Omental fat pad (tissue), 4 donors: Measurements from ENCODE around the gene SHH. TPM values are rescaled to one million over a fixed set of nuclear protein-coding genes. Genes with fewer than 3 reads are reported as not detected.

Source experiments
- ATAC-seq: fragments of 150-250 bp; one replicate; pipeline ENCODE4 v1.9.1; 2016; ENCODE audit warnings: mild to moderate bottlenecking, moderate library complexity; ENCODE audit not compliant: low FRiP score
- DNase-seq: peaks from one replicate; pipeline ENCODE4 v3.0.0-alpha.2; 2019; ENCODE audit warnings: low spot score
- total RNA-seq, 4 donors: library from RNA; depleted of rRNA; stranded (reverse); fragments of >200 nt; gene quantifications; one replicate each; pipeline ENCODE4 v1.1.0, GENCODE V29; 2016
- TF ChIP-seq, protein P1 (sequence below), 3 donors: fragments of 450-650 bp; IDR thresholded peaks; one replicate each; pipeline ENCODE4 v1.5.1; 2016 to 2017; ENCODE audit warnings: antibody characterized with exemption in 3 of 3, mild to moderate bottlenecking in 3 of 3, moderate library complexity in 2 of 3

Gene SHH
- total RNA-seq, 4 donors from 2014 or later = not detected

DNA sequence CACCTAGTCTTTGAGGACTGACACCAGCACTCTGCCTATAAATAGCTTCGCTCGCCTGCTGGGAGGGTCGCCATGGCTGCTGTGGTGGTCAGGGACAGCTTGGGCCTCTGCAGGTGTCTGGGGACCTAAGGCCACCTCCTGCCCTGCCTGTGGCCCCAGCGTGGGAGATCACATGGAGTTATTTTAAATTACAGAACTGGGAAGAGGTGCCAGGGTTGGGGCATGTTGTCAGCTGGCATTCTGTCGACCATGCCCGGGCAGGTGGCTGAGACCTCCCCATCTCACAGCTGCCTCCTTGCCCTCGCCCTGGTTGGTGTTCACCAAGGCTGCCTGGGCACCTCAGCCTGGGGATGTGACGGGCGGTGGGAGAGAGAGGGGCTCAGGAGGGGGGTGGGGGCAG is 18.1 kb downstream of the SHH start:
- TF ChIP-seq, protein P1, sequence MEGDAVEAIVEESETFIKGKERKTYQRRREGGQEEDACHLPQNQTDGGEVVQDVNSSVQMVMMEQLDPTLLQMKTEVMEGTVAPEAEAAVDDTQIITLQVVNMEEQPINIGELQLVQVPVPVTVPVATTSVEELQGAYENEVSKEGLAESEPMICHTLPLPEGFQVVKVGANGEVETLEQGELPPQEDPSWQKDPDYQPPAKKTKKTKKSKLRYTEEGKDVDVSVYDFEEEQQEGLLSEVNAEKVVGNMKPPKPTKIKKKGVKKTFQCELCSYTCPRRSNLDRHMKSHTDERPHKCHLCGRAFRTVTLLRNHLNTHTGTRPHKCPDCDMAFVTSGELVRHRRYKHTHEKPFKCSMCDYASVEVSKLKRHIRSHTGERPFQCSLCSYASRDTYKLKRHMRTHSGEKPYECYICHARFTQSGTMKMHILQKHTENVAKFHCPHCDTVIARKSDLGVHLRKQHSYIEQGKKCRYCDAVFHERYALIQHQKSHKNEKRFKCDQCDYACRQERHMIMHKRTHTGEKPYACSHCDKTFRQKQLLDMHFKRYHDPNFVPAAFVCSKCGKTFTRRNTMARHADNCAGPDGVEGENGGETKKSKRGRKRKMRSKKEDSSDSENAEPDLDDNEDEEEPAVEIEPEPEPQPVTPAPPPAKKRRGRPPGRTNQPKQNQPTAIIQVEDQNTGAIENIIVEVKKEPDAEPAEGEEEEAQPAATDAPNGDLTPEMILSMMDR (IDR thresholded peaks at IDR 0.05) = no peak
- ATAC-seq = no peak
- no peak for DNase-seq

DNA sequence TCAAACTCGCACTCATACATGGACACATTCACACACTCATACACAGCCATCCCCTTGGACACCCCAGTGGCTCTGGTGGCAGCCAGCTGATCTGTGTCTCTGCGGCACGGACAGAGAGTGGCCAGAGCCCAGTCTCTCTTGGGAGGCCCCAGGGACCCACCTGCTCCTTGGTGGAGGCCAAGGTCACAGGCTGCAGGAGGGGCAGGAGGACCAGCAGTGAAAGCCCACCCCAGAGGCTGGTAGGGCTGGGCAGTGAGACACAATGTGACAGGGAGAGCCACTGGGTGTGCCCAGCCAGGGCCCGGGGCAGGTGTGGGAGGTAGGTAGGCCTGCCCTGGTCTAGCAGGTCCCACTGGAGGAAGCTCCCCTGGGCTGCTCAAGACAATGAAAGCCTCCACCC is 18.5 kb downstream of the SHH start:
- no peak for ATAC-seq

DNA sequence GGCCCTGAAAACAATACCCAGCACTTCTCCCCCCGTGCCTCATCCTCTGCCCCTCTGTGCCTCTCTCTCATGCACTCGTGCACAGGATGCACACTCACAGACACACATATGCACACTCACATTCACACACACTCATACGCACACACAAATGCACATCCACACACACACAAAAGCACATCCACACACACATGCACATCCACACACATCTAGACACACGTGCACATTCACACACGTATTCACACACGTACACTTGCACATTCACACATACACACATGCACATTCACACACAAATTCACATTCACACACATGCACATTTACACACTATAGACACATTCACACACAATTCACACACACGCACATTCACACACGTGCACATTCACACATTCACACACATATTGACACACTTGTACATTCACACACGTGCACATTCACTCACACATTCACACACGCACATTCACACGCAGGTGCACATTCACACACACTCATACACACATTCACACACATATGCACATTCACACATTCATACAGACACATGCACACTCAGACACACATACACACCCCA is 19.2 kb downstream of the SHH start:
- no peak for DNase-seq
- TF ChIP-seq, protein P1 (IDR thresholded peaks at IDR 0.05) = no peak
- ATAC-seq = no peak

More for the DNA sequence above, 18.5 kb downstream of the SHH start:
- no peak for DNase-seq
- TF ChIP-seq, protein P1 (IDR thresholded peaks at IDR 0.05) = no peak

DNA sequence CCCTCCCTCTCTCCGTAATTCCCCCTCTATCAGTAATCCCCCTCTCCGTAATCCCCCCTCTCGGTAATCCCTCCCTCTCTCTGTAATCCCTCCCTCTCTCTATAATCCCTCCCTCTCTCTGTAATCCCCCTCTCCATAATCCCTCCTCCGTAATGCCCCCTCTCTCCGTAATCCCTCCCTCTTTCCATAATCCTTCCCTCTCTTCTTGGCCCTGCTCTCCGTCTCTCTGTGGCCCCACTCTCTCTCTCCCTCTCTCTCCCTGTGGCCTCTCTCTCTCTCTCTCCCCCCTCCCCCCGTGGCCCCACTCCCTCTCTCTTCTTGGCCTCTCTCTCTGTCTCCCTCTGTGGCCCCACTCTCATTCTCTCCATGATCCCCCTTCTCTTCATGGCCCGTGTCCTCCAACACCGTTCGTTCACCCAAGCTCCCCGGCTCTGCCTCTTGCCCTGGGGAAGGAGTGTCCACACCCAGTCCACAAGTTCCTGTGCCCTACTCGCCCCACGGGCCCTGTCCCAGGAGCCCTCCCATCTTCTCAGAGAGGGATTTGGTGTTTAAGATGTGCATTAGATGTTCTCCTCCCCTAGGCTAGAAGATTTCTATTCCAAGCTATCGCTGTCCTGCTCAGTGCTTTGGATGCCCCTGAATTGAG is 19.8 kb downstream of the SHH start:
- TF ChIP-seq, protein P1 (IDR thresholded peaks at IDR 0.05) = no peak
- no peak for ATAC-seq
- DNase-seq = no peak

DNA sequence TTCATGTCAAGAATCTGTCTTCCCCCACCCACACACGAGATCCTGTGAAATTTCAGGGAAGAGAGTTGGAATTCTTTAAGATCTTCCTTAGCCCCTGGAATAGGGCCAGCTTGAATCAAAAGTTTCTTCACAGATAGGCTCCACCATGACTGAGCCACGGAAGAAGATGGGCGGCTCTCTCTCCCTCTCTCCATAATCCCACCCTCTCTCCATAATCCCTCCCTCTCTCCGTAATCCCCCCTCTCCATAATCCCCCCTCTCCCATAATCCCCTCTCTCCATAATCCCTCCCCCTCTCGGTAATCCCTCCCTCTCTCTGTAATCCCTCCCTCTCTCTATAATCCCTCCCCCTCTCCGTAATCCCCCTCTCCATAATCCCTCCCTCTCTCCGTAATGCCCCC is 20.4 kb downstream of the SHH start:
- ATAC-seq = no peak
- TF ChIP-seq, protein P1 (IDR thresholded peaks at IDR 0.05) = no peak
- DNase-seq = no peak

DNA sequence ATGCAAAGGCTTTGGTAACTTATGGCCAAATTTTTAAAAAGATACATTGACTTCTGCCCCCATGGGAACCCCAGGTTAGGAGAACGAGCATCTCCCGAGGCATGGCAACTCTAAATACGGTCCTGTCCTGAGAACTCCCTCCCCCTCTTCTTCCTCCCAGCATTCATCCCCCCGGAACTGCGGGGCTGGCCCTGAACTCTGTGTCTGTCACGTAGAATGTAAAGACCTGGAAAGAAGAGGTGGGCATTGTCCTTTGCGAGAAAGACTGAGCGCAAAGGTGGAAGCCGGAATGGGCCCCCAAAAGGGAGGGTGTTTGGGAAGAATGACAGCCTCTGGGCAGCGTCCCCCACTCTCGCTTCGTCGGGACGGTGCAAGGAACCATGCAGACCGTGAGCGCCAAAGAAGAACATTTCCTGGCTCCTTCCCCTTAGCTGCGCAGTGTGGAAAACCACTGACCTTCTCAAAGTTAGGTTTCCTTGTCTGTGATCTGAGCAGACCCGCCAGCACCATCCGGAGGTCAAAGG is 21.0 kb downstream of the SHH start:
- TF ChIP-seq, protein P1 (IDR thresholded peaks at IDR 0.05) = no peak
- DNase-seq (no peak), ATAC-seq (no peak)

DNA sequence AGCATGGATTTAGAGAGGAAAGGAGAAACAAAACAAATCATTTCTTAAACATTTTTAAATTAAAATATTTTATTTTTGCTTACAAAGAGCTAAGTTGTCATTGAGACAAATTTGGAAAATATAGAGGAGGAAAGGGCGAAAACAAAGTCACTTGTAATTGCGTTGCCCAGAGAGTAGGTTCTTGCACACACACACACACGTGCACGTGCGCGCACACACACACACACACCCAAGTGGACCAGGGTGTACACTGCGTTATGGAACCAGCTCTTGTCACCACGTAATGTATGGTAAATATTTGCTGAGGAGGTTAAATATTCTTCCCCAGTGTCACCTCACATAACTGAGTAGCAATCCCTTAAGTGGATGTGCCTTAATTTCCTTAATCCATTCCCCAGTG is 21.6 kb downstream of the SHH start:
- DNase-seq (no peak), ATAC-seq (no peak)
- TF ChIP-seq, protein P1 (IDR thresholded peaks at IDR 0.05) = no peak
